GM21360 (cell line): ENCODE results near the gene UBE2Q2.

Experiments
- ATAC-seq: cut with Tn5 transposase; IDR thresholded peaks from one replicate; pipeline ENCODE4 v1.9.1; 2021; ENCODE audit warnings: mild to moderate bottlenecking, moderate library complexity; ENCODE audit not compliant: unreplicated experiment

UBE2Q2 gene

GRCh38 chr15:75921732-75922703 lies 78.8 kb downstream of the UBE2Q2 start:
- ATAC-seq, result no peak

DNA sequence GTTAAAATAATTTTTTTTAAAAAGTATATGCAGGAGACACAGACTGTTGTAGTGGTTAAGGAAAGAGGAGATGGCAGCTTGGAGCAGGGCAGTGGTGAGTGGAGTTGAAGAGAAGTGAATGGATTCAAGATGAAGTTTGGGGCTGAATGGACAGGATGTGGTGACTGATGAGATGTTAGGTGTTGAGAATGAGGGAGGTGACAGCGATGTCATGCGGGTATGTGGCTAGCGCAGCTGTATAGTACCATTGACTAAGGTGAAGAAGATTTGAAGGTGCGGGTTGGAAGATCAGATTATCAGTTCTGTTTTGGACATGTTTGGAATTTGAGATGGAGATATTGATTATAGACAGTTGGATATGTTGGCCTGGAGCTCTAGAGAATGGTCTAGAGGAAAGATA lies 80.5 kb downstream of the UBE2Q2 start:
- ATAC-seq, result no peak

DNA sequence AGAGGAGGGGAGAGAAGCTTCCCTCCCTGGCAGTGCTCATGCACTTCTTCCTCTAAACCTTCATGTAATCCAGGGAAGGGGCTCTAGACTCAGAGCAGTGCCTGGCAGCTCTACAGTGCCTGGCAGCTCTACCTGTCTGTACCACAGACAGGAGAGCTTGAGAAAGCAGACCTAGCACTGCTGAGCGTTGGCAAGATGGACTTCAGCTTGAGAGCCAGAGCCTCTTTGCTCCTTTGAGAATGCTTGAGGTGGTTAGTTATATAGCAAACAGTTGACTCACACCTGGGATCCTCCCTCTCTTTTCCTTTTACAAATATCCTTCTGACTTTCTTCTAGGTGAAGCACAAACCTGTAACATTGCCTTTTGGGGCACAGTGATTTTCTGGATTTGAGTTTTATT lies 81.3 kb downstream of the UBE2Q2 start:
- ATAC-seq, result no peak

DNA sequence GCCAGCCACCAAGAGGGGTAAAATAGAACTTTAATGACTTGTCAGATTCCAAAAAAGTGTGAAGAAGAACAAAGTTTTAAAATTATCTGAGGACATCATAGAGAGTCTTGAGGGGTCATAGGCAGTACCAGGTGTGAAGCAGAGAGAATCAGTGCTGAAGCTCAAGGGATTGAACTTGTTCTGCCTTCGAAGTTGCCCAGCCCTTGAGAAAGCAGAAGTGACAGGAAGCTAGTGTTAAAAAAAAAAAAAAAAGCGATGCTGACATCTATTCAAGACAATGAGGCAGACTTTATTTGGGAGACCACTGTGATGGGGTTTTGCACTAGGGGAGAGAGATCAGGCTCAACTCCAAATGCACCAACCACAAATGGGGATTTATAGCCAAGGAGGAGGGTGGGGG lies 82.2 kb downstream of the UBE2Q2 start:
- no peak for ATAC-seq

GRCh38 chr15:75926931-75927330 lies 83.7 kb downstream of the UBE2Q2 start:
- ATAC-seq, result no peak

DNA sequence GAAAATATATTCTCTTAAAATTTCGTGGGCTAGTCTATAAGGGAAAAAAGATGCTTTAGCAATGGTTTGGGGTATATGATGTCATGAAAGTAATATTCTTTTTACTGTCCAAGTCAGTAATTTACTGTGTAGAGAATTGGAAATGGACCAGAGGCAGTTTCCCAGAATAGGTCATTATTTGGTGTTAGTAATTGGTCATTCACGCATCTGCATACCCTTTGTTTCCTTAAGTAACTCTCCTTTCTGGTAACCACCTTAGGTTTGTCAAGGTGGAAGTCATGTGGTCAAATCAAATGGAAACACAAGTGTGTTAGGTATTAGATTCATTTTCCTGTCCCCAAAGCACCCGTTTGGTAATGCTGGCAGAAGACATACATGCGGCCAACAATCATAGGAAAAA lies 84.4 kb downstream of the UBE2Q2 start:
- no peak for ATAC-seq

GRCh38 chr15:75928680-75929608 lies 85.7 kb downstream of the UBE2Q2 start:
- no peak for ATAC-seq

DNA sequence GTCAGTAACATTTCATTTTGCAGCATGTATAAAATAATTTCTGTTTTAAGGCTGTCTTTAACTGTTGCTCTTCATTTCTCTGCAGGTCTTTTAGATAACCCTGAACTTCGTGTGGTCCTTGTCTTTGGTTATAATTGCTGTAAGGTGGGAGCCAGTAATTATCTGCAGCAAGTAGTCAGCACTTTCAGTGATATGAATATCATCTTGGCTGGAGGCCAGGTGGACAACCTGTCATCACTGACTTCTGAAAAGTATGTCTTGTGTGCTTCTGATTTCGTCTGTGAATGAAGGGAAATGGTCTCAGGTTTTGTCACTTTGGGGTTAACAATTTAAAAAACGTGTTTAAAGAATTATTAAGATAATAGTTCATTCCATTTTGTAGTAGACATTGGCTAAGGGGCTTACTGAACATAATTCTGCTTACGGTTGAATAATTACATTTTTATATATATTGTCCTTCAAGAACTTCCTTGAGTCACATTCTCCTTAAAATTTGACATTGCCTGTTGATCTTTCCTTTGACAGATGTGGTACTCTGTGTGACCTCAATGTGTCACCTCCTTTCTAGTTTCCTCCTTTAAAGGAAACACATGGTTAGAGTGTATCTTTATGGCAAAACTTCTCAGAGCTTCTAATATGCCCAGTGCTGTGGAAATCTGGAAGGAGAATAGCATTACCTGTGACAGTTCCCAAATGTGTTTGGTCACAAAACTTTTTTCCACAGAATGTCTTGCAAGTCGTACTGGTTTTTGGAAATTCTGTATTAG lies 86.7 kb downstream of the UBE2Q2 start:
- ATAC-seq, result no peak

DNA sequence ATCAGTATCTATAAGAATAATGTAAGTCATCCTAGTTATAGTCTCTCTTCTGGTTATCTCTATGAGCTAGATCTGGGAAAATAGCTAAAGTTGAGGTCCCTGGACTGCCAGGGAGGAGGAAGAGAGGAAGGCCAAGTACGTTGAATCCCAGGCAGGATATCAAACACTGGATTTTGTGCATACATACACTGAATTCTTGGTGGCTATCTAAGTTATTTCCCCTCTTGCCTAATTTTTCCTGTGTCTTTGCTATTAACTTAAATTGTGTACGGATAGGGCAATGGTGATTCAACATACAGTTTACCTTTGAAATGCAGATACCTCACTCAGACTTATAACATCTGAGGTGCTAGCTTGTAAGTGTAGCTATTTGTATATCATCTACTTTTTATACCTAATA lies 87.6 kb downstream of the UBE2Q2 start:
- ATAC-seq, result no peak

DNA sequence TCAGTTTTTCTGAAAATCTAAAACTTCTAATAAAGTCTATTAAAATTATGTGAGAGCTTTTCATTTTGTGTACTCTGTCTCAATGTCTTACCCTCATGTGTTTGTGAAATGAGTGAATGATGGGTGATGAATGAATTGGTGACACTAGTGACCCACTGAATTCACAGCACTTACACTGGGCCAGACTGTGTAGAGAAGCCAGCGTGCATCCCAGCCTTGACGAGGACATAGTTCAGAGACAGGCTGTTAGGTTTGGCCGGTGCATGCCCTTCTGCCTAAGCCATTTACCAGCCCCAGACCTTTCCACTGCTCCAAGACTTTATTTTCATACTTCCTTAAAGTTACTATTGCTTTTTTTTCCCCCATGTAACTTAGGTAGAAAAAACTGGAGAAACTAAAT lies 99.2 kb downstream of the UBE2Q2 start:
- no peak for ATAC-seq

GRCh38 chr15:75943246-75943645 lies 100.0 kb downstream of the UBE2Q2 start:
- ATAC-seq, result no peak

GRCh38 chr15:75943713-75944215 lies 100.5 kb downstream of the UBE2Q2 start:
- ATAC-seq, result no peak

- no peak for ATAC-seq
Measured at GRCh38 chr15:75945953-75946352, 102.7 kb downstream of the UBE2Q2 start.

GRCh38 chr15:75947092-75947491 lies 103.8 kb downstream of the UBE2Q2 start:
- ATAC-seq, result no peak

DNA sequence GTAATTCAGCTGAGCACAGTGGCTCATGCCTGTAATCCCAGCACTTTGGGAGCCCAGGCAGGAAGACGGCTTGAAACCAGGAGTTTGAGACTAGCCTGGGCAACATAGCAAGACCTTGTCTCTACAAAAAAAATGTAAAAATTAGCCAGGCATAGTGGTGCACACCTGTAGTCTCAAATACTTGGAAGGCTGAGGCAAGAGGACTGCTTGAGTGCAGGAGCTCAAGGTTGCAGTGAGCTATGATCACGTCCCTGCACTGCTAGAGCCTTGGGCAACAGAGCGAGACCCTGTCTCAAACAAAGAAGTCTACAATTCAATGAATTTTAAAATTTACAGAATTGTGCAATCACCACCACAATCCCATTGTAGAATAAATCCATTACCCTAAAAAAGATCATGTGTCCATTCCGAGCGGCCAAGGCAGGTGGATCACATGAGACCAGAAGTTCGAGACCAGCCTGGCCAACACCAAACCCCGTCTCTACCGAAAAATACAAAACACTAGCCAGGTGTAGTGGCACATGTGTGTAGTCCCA lies 105.6 kb downstream of the UBE2Q2 start:
- no peak for ATAC-seq
